DND-41 (cell line): Measurements from ENCODE around the gene DCAF7.

Experiments
- ATAC-seq: fragments of 200-7000 bp; cut with Tn5 transposase; 3 replicates; pipeline ENCODE4 v1.9.1; 2021; ENCODE audit warnings: low read depth; ENCODE audit not compliant: insufficient read depth
- DNase-seq: peaks from one replicate; pipeline ENCODE4 v3.0.0-alpha.2; 2020
- H2AFZ ChIP-seq: 2 replicates; pipeline ENCODE4 v1.6.0; 2012; ENCODE audit warnings: low read depth, low read length
- H3K27ac ChIP-seq: 2 replicates; pipeline ENCODE4 v1.5.1; 2012; ENCODE audit warnings: low read length, inconsistent platforms
- H3K27me3 ChIP-seq: fragments of 200-600 bp; sonication (generic); 2 replicates; pipeline ENCODE4 v1.6.0; 2012; ENCODE audit warnings: low read length, mild to moderate bottlenecking, inconsistent platforms; ENCODE audit not compliant: insufficient read depth, poor library complexity
- H3K36me3 ChIP-seq: 2 replicates; pipeline ENCODE4 v1.5.1; 2012; ENCODE audit warnings: low read length, inconsistent platforms; ENCODE audit not compliant: insufficient read depth
- H3K4me1 ChIP-seq: 2 replicates; pipeline ENCODE4 v1.5.1; 2012; ENCODE audit warnings: mild to moderate bottlenecking, low read length; ENCODE audit not compliant: insufficient read depth
- H3K4me2 ChIP-seq: 2 replicates; pipeline ENCODE4 v1.6.0; 2012; ENCODE audit warnings: mild to moderate bottlenecking, moderate library complexity, low read length, inconsistent platforms; ENCODE audit not compliant: insufficient read depth
- H3K4me3 ChIP-seq, 2 experiments: fragments of 200-600 bp in 1 of 2; shearing (Covaris generic) in 1 of 2; 2 replicates each; pipeline ENCODE4 v1.5.1; 2012 to 2016; ENCODE audit warnings: inconsistent platforms in 2 of 2, low read length in 2 of 2, mild to moderate bottlenecking in 2 of 2, low read depth in 1 of 2, moderate library complexity in 1 of 2
- H3K79me2 ChIP-seq: 2 replicates; pipeline ENCODE4 v1.6.0; 2012; ENCODE audit warnings: low read length, inconsistent platforms; ENCODE audit not compliant: insufficient read depth
- H3K9ac ChIP-seq: 2 replicates; pipeline ENCODE4 v1.6.0; 2012; ENCODE audit warnings: low read depth, mild to moderate bottlenecking, inconsistent platforms, low read length, moderate library complexity
- H3K9me3 ChIP-seq: 2 replicates; pipeline ENCODE4 v1.5.1; 2012; ENCODE audit warnings: low read length, moderate library complexity, mild to moderate bottlenecking, inconsistent platforms; ENCODE audit not compliant: insufficient read depth, severe bottlenecking
- H4K20me1 ChIP-seq: 2 replicates; pipeline ENCODE4 v1.6.0; 2012; ENCODE audit warnings: low read length; ENCODE audit not compliant: insufficient read depth
- EZH2 ChIP-seq: IDR thresholded peaks from 3 replicates; pipeline ENCODE4 v1.6.1; 2012; ENCODE audit warnings: borderline replicate concordance, low read depth, mild to moderate bottlenecking, moderate library complexity, low read length, inconsistent platforms; ENCODE audit not compliant: severe bottlenecking
- TF ChIP-seq, protein P1 (sequence below): IDR thresholded peaks from 2 replicates; pipeline ENCODE4 v1.5.1; 2012; ENCODE audit warnings: borderline replicate concordance, low read length, moderate library complexity, mild to moderate bottlenecking; ENCODE audit not compliant: poor library complexity, severe bottlenecking; ENCODE audit errors: extremely low read depth

DCAF7 gene

DNA sequence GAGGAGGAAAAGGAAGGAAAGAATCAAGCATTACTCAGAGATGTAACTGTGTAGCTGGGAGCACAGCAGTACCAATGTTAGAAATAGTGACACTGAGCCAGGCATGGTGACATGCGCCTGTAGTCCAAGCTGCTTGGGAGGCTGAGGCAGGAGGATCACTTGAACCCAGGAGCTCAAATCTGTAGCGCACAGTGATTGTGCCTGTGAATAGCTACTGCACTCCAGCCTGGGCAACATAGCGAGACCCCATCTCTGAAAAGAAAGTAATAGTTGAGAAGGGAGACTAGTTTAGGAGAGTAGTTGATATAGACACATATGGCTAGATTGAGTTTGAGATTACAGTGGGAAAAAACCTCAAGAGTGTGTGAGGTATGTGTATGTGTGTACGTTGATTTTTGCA is 89.8 kb downstream of the DCAF7 start:
- Histone ChIP-seq H3K27me3 (no peaks in the 10 kb centered on the region), H3K4me2 (no peak overlapping the region), H4K20me1 (0 out of 2 replicates have a peak, but pooled peaks cover 3% of the 10 kb centered on the region), H3K36me3 (peaks cover 61% of the 10 kb centered on the region), H3K4me3 (no peak overlapping the region), H3K4me1 (no peaks in the 10 kb centered on the region), H3K9ac (no peak overlapping the region), H3K79me2 (no peaks in the 10 kb centered on the region), H3K27ac (no peak overlapping the region), H2AFZ (no peak overlapping the region), H3K9me3 (no peaks in the 10 kb centered on the region)
- TF ChIP-seq, protein P1, sequence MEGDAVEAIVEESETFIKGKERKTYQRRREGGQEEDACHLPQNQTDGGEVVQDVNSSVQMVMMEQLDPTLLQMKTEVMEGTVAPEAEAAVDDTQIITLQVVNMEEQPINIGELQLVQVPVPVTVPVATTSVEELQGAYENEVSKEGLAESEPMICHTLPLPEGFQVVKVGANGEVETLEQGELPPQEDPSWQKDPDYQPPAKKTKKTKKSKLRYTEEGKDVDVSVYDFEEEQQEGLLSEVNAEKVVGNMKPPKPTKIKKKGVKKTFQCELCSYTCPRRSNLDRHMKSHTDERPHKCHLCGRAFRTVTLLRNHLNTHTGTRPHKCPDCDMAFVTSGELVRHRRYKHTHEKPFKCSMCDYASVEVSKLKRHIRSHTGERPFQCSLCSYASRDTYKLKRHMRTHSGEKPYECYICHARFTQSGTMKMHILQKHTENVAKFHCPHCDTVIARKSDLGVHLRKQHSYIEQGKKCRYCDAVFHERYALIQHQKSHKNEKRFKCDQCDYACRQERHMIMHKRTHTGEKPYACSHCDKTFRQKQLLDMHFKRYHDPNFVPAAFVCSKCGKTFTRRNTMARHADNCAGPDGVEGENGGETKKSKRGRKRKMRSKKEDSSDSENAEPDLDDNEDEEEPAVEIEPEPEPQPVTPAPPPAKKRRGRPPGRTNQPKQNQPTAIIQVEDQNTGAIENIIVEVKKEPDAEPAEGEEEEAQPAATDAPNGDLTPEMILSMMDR, result no peak
- no peak for TF ChIP-seq EZH2
- no peak for ATAC-seq
- no peak for DNase-seq

DNA sequence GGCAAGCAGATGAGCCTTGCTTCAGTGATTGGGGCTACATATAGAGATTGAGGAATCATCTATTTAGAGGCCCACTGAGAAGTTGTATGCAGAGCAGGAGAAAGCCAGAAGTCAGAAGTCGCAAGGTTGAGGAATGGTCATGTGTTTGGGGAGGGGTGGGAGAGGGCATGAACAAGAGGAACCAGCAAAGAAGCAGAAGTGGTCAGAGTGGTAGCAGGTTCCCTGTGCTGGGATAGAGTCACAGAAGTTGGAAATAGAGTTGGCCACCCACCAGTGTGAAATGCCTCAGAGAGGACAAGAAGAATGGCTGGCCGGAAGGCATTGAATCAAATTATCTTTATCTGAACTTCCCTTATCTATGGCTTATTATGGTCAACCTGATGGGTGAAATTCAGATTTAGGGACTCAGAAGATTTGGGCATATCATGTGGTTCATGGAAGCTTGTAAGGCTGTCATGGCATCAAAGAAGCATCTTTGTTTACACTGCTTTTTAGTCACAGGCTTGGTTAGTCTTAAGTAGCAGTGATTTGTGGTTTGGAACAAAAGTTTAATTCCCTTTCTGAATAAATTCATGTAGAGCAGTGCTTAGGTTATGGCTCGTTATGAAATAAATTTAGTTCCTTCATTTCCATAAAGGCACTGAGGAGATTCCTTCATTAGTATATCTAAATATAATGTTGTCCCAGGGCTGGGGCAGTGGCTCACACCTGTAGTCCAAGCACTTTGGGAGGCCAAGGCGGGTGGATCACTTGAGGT is 91.6 kb downstream of the DCAF7 start:
- no peaks in the 10 kb centered on the region for H3K4me1 ChIP-seq
- TF ChIP-seq, protein P1, result no peak
- TF ChIP-seq EZH2, result no peak
- no peak overlapping the region for H3K4me2 ChIP-seq
- no peak overlapping the region for H2AFZ ChIP-seq
- peaks cover 61% of the 10 kb centered on the region for H3K36me3 ChIP-seq
- no peaks in the 10 kb centered on the region for H3K9me3 ChIP-seq
- DNase-seq, result no peak
- no peak overlapping the region for H3K4me3 ChIP-seq
- ATAC-seq, result no peak
- H4K20me1 ChIP-seq, result 0 out of 2 replicates have a peak, but pooled peaks cover 3% of the 10 kb centered on the region
- no peaks in the 10 kb centered on the region; the same call in 1 of the 2 replicates for H3K79me2 ChIP-seq
- H3K9ac ChIP-seq, result no peak overlapping the region
- H3K27me3 ChIP-seq, result no peaks in the 10 kb centered on the region
- no peak overlapping the region for H3K27ac ChIP-seq
